ENCODE results near the gene FAM241A.

The FAM241A gene

GRCh38 chr4:112231779-112232713 lies 86.8 kb downstream of the FAM241A start, which contains the start of gene AP1AR:
TSS of gene AP1AR (plus strand) at chr4:112231787. CDS start at chr4:112232092, 305 bp downstream.
- no peak for TF ChIP-seq CREB1 (IDR thresholded peaks at IDR 0.05; ENCODE audit: low read depth)
- peak; percentile 16; the same call in 1 of the 2 replicates for TF ChIP-seq TEAD4 (IDR thresholded peaks at IDR 0.05)
- TF ChIP-seq EGR1 (IDR thresholded peaks at IDR 0.05): no peak
- TF ChIP-seq MAX (IDR thresholded peaks at IDR 0.05): peak; percentile 81
- TF ChIP-seq NFIC (IDR thresholded peaks at IDR 0.05): no peak
- 0 out of 2 replicates have a peak, but pooled peaks have one; percentile 46 for TF ChIP-seq TAF1 (IDR thresholded peaks at IDR 0.05; ENCODE audit: low read depth)
- TF ChIP-seq ZBTB7A (IDR thresholded peaks at IDR 0.05; ENCODE audit: low read depth): 0 out of 2 replicates have a peak, but pooled peaks have one; percentile 74
- TF ChIP-seq USF1 (IDR thresholded peaks at IDR 0.05): peak; percentile 58
- no peak for TF ChIP-seq FOXM1 (IDR thresholded peaks at IDR 0.05; ENCODE audit: borderline replicate concordance, low read depth)
- no peak; the same call in 1 of the 2 replicates for TF ChIP-seq EP300 (IDR thresholded peaks at IDR 0.05; ENCODE audit: borderline replicate concordance)
- 0 out of 2 replicates have a peak, but pooled peaks have one; percentile 7 for TF ChIP-seq REST (IDR thresholded peaks at IDR 0.05; ENCODE audit: low read depth)
- TF ChIP-seq CEBPB (IDR thresholded peaks at IDR 0.05): no peak
- TF ChIP-seq YY1 (IDR thresholded peaks at IDR 0.05; ENCODE audit: low read depth): no peak; the same call in 1 of the 2 replicates
- 0 out of 2 replicates have a peak, but pooled peaks have one; percentile 3 for TF ChIP-seq TCF12 (IDR thresholded peaks at IDR 0.05; ENCODE audit: low read depth)
- TF ChIP-seq RAD21 (IDR thresholded peaks at IDR 0.05; ENCODE audit: low read depth): no peak

GRCh38 chr4:112234952-112235609 lies 89.8 kb downstream of the FAM241A start:
- TF ChIP-seq RAD21 (IDR thresholded peaks at IDR 0.05; ENCODE audit: low read depth) (peak; percentile 75), NFIC (IDR thresholded peaks at IDR 0.05) (no peak)

GRCh38 chr4:112236040-112236439 lies 90.8 kb downstream of the FAM241A start:
- no peak for TF ChIP-seq NFIC (IDR thresholded peaks at IDR 0.05)

GRCh38 chr4:112238833-112239232 lies 93.6 kb downstream of the FAM241A start:
- no peak for TF ChIP-seq CEBPB (IDR thresholded peaks at IDR 0.05)
- no peak for TF ChIP-seq ZBTB7A (IDR thresholded peaks at IDR 0.05; ENCODE audit: low read depth)
- TF ChIP-seq TAF1 (IDR thresholded peaks at IDR 0.05; ENCODE audit: low read depth): no peak
- no peak for TF ChIP-seq YY1 (IDR thresholded peaks at IDR 0.05; ENCODE audit: low read depth)
- no peak for TF ChIP-seq USF1 (IDR thresholded peaks at IDR 0.05)
- no peak for TF ChIP-seq EGR1 (IDR thresholded peaks at IDR 0.05)
- TF ChIP-seq CREB1 (IDR thresholded peaks at IDR 0.05; ENCODE audit: low read depth): no peak
- TF ChIP-seq FOXM1 (IDR thresholded peaks at IDR 0.05; ENCODE audit: borderline replicate concordance, low read depth): no peak
- no peak for TF ChIP-seq TCF12 (IDR thresholded peaks at IDR 0.05; ENCODE audit: low read depth)
- TF ChIP-seq NFIC (IDR thresholded peaks at IDR 0.05): no peak
- TF ChIP-seq TEAD4 (IDR thresholded peaks at IDR 0.05): no peak
- TF ChIP-seq REST (IDR thresholded peaks at IDR 0.05; ENCODE audit: low read depth): no peak
- no peak for TF ChIP-seq EP300 (IDR thresholded peaks at IDR 0.05; ENCODE audit: borderline replicate concordance)

All from Ishikawa (cell line).